K562 (cell line): ENCODE data around the gene TIGAR. TPM values are rescaled to one million over a fixed set of nuclear protein-coding genes. Genes with fewer than 3 reads are reported as not detected.

Source experiments
- ATAC-seq: fragments of 200-7000 bp; cut with Tn5 transposase; 3 replicates; pipeline ENCODE4 v1.9.1; 2020; ENCODE audit warnings: moderate library complexity
- BruUV-seq: library from RNA; stranded (reverse); fragments of 400-500 nt; replicated peaks from 2 replicates; lab custom pipeline; 2021; lab: Mats Ljungman, UMichigan
- CTCF ChIA-PET: fragments of 300-600 bp; formaldehyde crosslinking; extraction: SDS; loops from one replicate; lab custom pipeline; 2021; ENCODE audit warnings: low intra/inter-chr PET ratio; lab: Yijun Ruan, JAX
- POLR2A ChIA-PET: fragments of 300-600, 350-650 bp; sonication (Branson Sonifier 250); formaldehyde crosslinking; extraction: SDS; loops from one replicate; lab custom pipeline; 2021; ENCODE audit warnings: antibody characterized with exemption, inconsistent platforms; lab: Yijun Ruan, JAX
- DNase-seq, 4 experiments: peaks; one replicate each; pipeline versions ENCODE4 v3.0.0 to v3.0.0-alpha.2; 2011 to 2018; ENCODE audit warnings: low spot score in 3 of 4, mixed read lengths in 3 of 4; ENCODE audit errors: extremely low read depth in 1 of 4
- FAIRE-seq: peaks from 2 replicates; lab custom pipeline; 2011; peaks lifted over from hg19 to GRCh38; lab: Jason Lieb, UNC
- H2AFZ ChIP-seq: 2 replicates; pipeline ENCODE4 v1.6.0; 2011; ENCODE audit warnings: low read depth, low read length, control low read depth, inconsistent platforms
- H3K27ac ChIP-seq: fragments of 200-600 bp; 3 replicates; pipeline ENCODE4 v1.8.0; 2011; ENCODE audit warnings: low read depth, mild to moderate bottlenecking, control low read depth, inconsistent platforms, low read length, moderate library complexity, mixed read lengths; ENCODE audit errors: extremely low read depth
- H3K27me3 ChIP-seq, 2 experiments: fragments of 300-600 bp in 1 of 2; 2 replicates in 1 of 2; 3 replicates in 1 of 2; pipeline versions ENCODE4 v1.6.0 to v1.8.0; 2011; ENCODE audit warnings: inconsistent platforms in 2 of 2, low read length in 2 of 2, mild to moderate bottlenecking in 1 of 2, mixed read lengths in 1 of 2, moderate library complexity in 1 of 2; ENCODE audit not compliant: control insufficient read depth in 2 of 2, insufficient read depth in 2 of 2
- H3K36me3 ChIP-seq: fragments of 300-600 bp; 3 replicates; pipeline ENCODE4 v1.8.0; 2011; ENCODE audit warnings: mild to moderate bottlenecking, low read length, inconsistent platforms; ENCODE audit not compliant: control insufficient read depth, insufficient read depth
- H3K4me1 ChIP-seq, 2 experiments: fragments of 200-600 bp in 1 of 2; replicated peaks in 1 of 2; 2 replicates in 1 of 2; 3 replicates in 1 of 2; pipeline versions ENCODE4 v1.5.1 to v1.8.0; 2011; ENCODE audit warnings: inconsistent platforms in 2 of 2, low read length in 2 of 2, mild to moderate bottlenecking in 1 of 2, mixed read lengths in 1 of 2, moderate library complexity in 1 of 2; ENCODE audit not compliant: control insufficient read depth in 2 of 2, insufficient read depth in 2 of 2
- H3K4me2 ChIP-seq: 2 replicates; pipeline ENCODE4 v1.6.1; 2011; ENCODE audit warnings: low read length, control low read depth, inconsistent platforms, mixed read lengths; ENCODE audit not compliant: insufficient read depth
- H3K4me3 ChIP-seq: fragments of 200-600 bp; sonication (generic), shearing (Covaris generic); 2 replicates; pipeline ENCODE4 v1.5.1; 2016; ENCODE audit warnings: control low read depth, inconsistent platforms
- H3K79me2 ChIP-seq: fragments of 200-600 bp; 3 replicates; pipeline ENCODE4 v1.8.0; 2011; ENCODE audit warnings: low read length, inconsistent platforms; ENCODE audit not compliant: control insufficient read depth, insufficient read depth
- H3K9ac ChIP-seq, 2 experiments: 2 replicates each; pipeline versions ENCODE4 v1.6.0 to v1.6.1; 2011; ENCODE audit warnings: low read depth in 2 of 2, low read length in 2 of 2, control low read depth in 1 of 2, inconsistent platforms in 1 of 2, mild to moderate bottlenecking in 1 of 2, mixed read lengths in 1 of 2; ENCODE audit not compliant: insufficient read depth in 1 of 2
- H3K9me1 ChIP-seq: one replicate; pipeline ENCODE4 v1.6.0; 2011; ENCODE audit warnings: inconsistent platforms, mild to moderate bottlenecking, low read length, moderate library complexity; ENCODE audit not compliant: control insufficient read depth, insufficient read depth
- H3K9me3 ChIP-seq: replicated peaks from 2 replicates; pipeline ENCODE4 v1.5.1; 2011; ENCODE audit warnings: low read depth, low read length, inconsistent platforms; ENCODE audit not compliant: control insufficient read depth, insufficient read depth
- H4K20me1 ChIP-seq: replicated peaks from 2 replicates; pipeline ENCODE4 v1.6.1; 2011; ENCODE audit warnings: low read length, inconsistent platforms, mixed read lengths; ENCODE audit not compliant: control insufficient read depth, insufficient read depth
- BACH1 ChIP-seq: fragments of 200-800 bp; sonication (Bioruptor generic); IDR thresholded peaks from 2 replicates; pipeline ENCODE4 v1.6.1; 2016; ENCODE audit warnings: missing genetic modification characterization, missing compliant biosample characterization
- SUPT5H ChIP-seq: fragments of 450-650 bp; IDR thresholded peaks from 2 replicates; pipeline ENCODE4 v1.6.1; 2016
- WGBS: fragments of 100-300 bp; shearing (Covaris generic); methylation state at CpG from one replicate; pipeline ENCODE4 v1.1.6; 2016; ENCODE audit warnings: low coverage, mixed read lengths; ENCODE audit not compliant: insufficient coverage; ENCODE audit errors: missing lambda C conversion rate; 5-methylcytosine and 5-hydroxymethylcytosine counted together
- in situ Hi-C: fragments of 300-500 bp; cut with MboI; formaldehyde crosslinking; loops from 4 replicates; pipeline ENCODE4 v1.15.0; 2018; ENCODE audit warnings: inconsistent platforms, mixed read lengths
- intact Hi-C: fragments of 100-400 bp; cut with micrococcal nuclease; formaldehyde crosslinking; loops from 2 replicates; pipeline ENCODE4 v1.14.2; 2022
- polyA plus RNA-seq, 8 experiments: library from polyadenylated mRNA; depleted of rRNA in 4 of 8; stranded (reverse) in 5 of 8; unstranded in 3 of 8; fragments of >200 nt; fragmentation: Nextera tagmentation in 2 of 8; fragmentation: Illumina TruSeq in 1 of 8; extraction: Ambion mirVana in 2 of 8; extraction: Trizol in 1 of 8; gene quantifications; 2 replicates each; pipeline versions ENCODE4 v1.2.1 to v1.2.3, GENCODE V29; 2011 to 2014; ENCODE audit warnings: inconsistent platforms in 1 of 8, missing spikeins in 1 of 8
- total RNA-seq, 7 experiments: library from RNA; depleted of rRNA in 6 of 7; stranded (reverse); fragments of >200 nt in 6 of 7; fragmentation: Illumina TruSeq in 2 of 7; extraction: Trizol in 2 of 7; gene quantifications; 2 replicates each; pipeline versions ENCODE4 v1.2.1 to v1.2.3, GENCODE V29; 2011 to 2021; ENCODE audit warnings: low replicate concordance in 1 of 7

TIGAR gene
- total and polyA plus RNA-seq, 9 of the 15 experiments (the other 6 are each of a cell fraction or from before 2014, with no cell fraction given), result 0.11 to 1.0 (median 0.53) TPM; not detected in 2

GRCh38 chr12:4287325-4288211 is 33.4 kb upstream of the TIGAR start:
- peaks cover 13% of the 10 kb centered on the region; the same call in 1 of the 2 replicates for H4K20me1 ChIP-seq
- H3K9ac ChIP-seq, result no peak overlapping the region
- no peaks in the 10 kb centered on the region for H3K4me1 ChIP-seq
- H3K4me3 ChIP-seq, result no peak overlapping the region
- in situ Hi-C loops, result loop anchor here (25.0 kb wide), 1 partner anchor 400 kb away; no protein-coding TSS in a partner anchor
- no peak overlapping the region for H3K4me2 ChIP-seq
- POLR2A ChIA-PET, result interaction anchor here (0.6 to 1.1 kb wide), 3 partner anchors 97 to 913 kb away, joined by 3 to 5 read pairs (median 4); no protein-coding TSS in a partner anchor
- peaks cover 61% of the 10 kb centered on the region for H3K79me2 ChIP-seq
- ATAC-seq (no peak), DNase-seq (no peak), FAIRE-seq (no peak)
- no peaks in the 10 kb centered on the region for H3K27me3 ChIP-seq
- H3K27ac ChIP-seq, result no peak overlapping the region; the same call in 2 of the 3 replicates
- CTCF ChIA-PET, result no interaction called here
- WGBS, result 87% methylated on average over 18 of the region's 18 CpGs
- no TSS peak for BruUV-seq
- no peak overlapping the region for H2AFZ ChIP-seq
- intact Hi-C loops, result no loop called here
- no peaks in the 10 kb centered on the region for H3K9me3 ChIP-seq
- no peak for TF ChIP-seq BACH1 (tag)
- TF ChIP-seq SUPT5H, result peak; percentile 2; the same call in 1 of the 2 replicates
- no peaks in the 10 kb centered on the region for H3K9me1 ChIP-seq
- H3K36me3 ChIP-seq, result peaks cover 97% of the 10 kb centered on the region
